Activated T-cell treated with anti-CD3 and anti-CD28 coated beads, Interleukin-2, amount 50 U/mL, for 1 hour (primary cell): ENCODE measurements around the gene ARHGAP18.

ENCODE experiments used
- DNase-seq: peaks from one replicate; pipeline ENCODE4 v3.0.0-alpha.2; 2020

ARHGAP18 gene

DNA sequence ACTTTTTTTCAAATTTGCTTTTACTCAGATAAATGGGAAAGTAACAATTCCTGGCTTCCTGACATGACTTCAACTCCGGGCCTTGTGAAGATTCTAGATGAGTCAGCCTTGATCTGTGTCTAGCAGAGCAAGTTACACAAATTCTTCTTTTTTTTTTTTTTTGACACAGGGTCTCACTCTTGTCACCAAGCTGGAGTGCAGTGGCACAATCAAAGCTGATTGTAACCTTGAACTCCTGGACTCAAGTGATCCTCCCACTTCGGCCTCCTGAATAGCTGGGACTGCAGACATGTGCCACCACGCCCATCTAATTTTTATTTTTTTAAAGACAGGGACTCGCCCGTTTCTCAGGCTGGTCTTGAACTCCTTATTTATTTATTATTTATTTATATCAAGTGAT lies 7.3 kb upstream of the ARHGAP18 start:
- DNase-seq = no peak

DNA sequence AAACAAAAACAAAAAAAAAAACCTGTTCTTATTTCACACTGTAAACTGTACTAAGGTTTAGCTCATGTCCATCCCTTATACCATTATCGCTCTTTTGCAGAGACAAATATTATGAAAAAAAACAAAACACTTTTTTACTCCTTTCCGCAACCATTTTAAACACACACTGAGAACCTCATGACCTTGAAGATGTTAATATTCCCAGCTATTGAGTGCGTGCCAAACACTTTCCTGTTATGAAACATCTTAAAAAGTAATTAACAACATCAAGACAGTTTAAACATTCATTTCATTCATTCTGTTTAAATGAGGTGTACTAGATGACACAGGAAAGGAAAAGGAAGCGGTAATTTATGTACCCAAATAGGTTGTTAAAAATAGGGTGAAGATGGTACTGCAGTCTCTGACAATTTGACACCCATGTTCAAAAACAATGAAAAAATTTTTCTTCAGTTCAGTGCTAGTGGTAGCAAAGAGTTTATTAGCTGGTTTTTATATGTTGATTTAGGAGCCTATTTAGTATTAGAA lies 3.9 kb upstream of the ARHGAP18 start:
- DNase-seq = no peak

DNA sequence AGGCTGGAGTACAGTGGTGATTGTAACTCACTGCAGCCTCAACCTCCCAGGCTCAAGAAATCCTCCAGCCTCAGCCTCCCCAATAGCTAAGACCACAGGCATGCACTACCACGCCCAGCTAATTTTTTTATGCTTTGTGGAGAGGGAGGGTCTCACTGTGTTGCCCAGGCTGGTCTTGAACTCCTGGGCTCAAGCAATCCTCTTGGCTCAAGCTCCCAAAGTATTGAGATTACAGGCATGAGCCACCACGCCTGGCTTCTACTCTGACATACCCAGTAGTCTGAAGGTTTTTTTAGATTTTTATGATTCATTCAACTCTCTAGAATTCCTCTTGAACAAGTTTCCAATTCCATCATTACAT lies 1.3 kb upstream of the ARHGAP18 start:
- DNase-seq = no peak

DNA sequence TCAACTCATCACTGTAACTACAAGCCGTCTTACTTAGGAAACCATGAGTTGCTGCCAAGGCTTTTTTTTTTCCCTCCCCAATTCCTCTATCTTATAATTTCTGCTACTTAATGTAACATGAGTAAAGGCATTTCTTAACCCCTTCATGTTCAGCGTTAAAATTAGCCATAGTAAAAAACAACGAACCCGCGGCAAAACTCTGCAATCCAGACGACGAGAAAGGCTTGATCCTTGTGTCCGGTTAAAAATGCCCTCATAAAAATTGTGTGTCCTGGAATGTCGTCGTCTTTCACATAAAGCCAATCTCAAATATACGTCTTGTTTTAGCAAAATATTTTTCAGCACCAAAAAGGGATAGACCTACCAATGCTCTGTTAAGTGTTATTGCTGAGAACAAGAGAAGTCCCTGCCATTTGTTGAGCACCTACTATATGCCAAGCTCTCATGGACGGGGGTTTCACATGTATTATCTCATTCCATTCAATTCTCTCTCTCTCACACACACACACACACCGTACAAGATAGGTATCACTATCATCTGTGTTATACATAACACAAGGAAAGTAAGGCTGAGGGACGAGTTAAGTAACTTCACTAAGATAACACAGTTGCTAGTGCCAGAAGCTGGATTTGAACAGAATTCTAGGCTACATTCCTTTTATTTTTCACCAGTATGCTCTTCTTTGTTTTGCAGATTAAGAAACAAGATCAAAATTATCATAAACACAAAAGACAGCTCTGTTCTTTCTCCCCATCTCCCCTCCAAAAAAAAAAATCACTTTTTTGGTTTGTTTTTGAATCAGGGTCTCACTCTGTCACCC lies 683 bp upstream of the ARHGAP18 start:
- no peak for DNase-seq

DNA sequence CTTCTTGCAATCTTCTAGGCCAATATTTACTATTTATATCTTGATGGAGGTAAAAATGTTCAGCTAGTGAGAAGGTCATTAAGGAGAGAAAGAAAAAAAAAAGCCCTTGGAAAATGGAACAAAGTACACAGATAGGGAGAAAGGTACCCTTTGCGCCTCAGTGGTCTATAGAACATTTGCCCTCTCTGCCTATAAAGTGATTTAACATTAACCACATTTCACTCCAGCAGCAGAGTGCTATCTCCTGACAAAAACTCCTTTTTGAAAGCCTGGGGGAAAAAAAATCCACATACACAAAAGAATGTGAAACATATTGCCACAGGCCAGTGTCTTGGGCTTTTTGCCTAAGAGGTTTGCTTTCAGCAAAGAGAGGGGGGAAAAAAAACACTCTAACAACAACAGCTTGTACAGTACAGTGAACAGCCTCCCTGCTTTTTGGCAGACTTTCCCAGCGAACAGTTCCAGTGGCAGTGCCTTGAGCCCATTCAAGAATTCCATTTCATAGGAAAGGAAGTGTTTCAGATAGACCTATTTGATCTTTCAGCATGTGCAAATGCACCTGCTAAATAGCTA lies 695 bp downstream of the ARHGAP18 start:
- no peak for DNase-seq

DNA sequence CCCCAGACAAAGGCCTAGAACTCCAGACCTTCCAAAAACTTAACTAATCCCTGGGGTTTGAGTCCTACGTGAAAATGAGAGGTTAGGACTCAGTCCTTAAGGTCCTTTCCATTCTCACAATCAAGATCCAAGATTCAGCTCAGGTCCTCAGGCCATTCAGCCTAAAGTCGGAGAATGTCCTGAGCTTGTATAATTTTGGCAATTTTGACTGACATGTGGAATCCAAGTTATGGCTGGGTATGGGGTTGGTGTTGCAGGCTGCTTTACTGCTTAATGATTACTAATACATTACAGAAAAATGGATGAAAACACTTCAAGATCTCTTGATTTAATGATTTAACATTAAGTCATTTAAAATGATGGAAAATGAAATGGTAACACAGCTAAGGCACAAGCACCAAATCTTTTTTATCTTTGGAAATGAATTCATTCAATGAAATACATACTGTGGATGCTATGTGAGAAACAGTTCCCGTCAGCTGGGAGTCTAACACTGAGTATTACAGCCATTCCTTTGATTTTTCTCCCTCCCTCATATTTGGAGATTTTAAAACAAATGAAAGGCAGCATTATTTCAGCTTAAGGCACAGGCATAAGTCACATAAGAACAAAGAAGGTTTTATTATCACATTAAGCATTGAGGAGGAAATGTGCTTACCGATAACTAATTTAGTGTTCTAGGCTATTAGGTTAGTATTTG lies 1.3 kb downstream of the ARHGAP18 start:
- no peak for DNase-seq

DNA sequence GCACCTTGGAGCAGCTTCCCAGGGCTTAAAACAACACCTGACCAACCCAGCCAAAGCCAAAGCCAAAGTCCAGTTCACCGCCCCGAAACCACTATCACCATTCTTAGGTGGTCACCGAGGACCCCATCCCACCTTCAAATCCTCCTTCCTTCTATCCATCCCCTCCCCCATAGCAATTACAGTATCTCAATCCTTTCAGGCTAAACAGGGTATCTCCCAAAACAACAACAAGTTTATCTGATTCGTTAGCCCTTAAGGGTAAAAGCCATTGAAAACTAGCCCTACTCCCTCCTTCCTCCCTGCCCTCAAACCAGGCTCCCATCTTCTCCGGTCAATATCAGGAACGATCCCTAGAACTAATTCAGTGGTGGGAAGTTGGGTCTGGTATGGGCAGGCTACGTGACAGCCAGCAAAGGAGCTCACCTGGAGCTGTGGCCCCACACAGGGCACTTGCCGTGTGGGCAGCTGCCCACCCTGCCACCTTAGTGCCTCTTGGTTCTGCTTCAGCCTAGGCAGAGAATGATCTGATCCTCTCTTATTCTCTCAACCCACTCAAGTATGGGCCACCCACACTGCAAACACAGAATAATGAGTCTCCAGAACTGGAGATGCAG lies 2.0 kb downstream of the ARHGAP18 start:
- no peak for DNase-seq

DNA sequence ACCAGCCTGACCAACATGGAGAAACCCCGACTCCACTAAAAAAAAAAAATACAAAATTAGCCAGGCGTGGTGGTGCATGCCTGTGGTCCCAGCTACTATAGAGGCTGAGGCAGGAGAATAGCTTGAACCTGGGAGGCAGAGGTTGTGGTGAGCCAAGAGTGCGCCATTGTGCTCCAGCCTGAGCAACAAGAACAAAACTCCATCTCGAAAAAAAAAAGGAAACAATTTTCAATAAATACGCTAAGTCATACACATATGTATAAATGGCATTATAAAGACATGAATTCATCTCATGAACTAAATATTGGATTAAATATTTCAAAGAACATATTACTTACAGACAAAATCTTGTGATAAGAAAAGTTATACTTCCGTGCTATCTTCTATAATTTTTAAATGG lies 2.9 kb downstream of the ARHGAP18 start:
- DNase-seq = no peak

DNA sequence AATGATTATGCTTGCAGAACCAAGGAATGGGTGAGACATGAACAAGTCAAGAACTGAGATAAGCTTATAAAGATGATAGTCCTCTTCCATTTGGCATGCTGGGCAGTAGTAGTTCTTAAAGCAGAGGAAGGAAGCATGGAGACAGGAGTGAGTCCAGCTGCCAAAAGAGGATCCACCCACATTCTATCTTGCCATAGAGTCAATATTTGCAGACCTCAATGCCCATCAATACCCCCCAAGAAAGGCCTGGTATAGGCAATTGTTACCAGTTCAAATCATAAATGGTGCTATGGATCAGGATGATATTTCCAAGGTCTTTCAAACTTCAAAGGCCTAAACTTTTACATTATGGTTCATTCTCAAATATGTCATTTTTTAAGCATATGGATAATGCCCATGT lies 4.8 kb downstream of the ARHGAP18 start:
- no peak for DNase-seq

DNA sequence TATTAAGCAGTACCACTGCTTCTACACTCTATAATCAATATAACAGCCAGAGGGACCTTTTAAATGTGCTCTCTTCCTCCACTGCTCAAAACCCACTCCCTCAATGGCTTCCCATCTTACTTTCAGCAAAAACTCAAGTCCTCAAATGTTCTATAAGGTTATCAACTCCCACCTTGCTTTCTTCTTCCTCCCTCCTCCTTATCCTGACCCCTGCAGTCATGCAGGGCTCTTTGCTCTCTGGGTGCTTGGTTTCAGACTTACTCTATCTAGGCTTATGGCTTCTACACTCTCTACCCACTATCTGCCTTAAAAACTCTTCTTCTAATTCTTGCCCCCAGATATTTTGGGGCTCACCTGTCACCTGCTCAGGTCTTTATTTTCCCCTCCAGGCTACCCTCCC lies 5.3 kb downstream of the ARHGAP18 start:
- no peak for DNase-seq

DNA sequence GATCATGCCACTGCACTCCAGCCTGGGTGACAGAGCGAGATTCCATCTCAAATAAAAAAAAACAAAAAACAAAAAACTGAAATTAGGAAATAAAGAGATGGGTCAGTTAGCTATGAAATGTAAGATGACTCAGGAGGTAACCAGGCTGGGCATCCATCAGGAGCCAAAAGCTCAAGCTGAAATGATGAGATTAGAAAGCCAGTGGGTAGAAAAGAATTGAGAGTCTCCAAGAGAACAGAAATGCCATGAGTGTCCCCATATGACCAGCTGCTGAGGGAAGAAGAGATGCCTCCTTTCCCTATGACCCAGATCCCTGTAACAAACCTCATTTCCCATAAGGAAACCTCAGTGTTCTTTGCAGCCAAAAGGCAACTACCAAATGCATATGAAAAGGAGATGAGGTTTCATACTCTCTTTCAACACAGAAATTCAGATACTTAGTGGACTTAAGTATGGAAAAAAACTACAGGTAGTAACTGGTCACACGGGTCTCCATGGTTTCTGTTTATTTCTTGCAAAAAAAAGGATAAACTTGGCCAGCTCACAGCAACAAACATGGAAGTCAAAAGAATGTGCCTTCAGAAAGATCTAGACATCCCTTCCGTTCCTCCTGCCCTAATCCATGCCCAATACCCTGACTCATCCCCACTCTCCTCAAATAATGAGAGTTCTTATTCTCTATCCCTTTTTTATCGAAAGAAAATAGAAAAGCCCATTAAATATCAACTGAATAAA lies 8.1 kb downstream of the ARHGAP18 start:
- DNase-seq = no peak

DNA sequence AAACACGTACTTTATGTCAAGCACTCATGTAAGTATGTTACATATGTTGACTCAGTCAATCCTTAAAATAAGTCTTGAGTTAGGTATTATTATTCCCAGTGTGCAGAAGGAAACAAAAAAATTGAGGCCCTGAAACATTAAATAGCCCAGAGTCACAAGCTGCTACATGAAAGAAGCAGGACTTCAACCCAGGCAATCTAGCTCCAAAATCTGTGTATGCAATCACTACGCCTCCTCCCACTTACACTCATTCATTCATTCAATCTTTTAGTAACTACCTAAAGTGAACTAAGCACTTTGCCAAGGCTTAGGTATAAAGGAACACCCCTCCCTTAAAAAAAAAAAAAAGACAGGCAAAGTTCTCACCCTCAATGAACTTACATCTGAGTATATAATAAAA lies 9.3 kb downstream of the ARHGAP18 start:
- no peak for DNase-seq

DNA sequence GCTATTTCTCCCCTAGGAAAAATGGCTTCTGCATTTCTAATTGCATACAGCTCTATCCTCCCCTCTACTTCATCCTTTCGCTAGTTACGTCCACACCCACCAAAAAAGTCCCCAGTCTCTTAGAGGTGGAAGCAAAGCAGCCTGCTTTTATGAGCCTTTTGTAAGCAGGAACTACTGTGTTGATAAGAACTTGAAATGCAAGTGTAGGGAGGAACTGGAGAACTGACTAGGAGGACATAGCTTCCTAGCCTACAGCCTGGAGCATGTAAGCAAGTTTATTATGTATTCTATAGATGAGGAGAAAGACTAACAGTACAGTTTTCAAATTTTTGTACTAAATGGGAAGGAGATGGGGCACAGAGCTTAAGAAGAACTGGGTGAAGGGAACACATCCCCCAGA lies 10.3 kb downstream of the ARHGAP18 start:
- DNase-seq = no peak

DNA sequence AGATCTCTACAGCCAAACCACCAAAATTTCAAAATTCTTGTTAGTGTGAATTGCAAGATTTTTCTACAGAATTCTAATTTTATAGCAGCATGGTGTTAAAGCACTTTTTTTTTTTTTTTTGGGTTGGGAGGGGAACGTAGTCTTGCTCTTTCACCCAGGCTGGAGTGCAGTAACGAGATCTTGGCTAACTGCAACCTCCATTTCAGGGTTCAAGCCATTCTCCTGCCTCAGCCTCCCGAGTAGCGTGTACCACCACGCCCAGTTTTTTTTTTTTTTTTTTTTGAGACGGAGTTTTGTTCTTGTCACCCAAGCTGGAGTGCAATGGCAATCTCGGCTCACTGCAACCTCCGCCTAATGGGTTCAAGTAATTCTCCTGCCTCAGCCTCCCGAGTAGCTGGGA lies 11.5 kb downstream of the ARHGAP18 start:
- DNase-seq = no peak

DNA sequence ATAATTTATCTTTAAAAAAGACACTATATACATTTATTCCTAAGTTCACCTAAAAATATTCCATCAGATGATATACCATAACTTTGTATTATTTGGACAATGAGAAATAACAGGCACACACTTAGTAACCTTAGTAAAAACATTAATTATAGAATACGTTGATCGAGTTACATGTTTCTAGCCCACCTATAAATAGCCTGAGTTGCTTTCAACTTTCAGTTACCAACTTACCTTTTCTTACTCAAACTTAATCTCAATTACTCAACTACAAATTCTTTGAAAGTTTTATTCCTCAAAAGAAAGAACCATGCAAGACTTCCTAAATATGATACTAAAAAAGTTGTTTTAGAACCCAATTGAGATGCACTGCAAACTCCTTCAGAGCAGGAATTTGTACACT lies 12.2 kb downstream of the ARHGAP18 start:
- no peak for DNase-seq

DNA sequence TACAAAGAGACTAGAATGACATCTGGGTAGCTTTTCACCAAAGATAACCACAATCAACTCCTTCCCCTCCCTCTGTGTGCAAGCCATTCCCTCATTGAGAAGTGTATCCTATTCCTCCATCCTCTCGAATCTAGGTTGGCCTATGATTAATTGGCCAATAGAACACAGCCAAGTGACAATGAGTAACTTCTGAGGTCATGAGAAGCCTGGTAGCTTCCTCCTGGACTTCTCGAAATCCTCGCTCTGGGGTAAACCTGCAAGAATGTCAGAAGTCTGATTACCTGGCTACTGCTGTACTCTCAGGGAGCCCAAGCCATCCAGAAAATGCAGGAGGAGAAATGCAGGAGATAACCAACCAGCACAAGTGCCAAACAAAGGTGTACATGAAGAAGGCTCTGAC lies 13.1 kb downstream of the ARHGAP18 start:
- no peak for DNase-seq

DNA sequence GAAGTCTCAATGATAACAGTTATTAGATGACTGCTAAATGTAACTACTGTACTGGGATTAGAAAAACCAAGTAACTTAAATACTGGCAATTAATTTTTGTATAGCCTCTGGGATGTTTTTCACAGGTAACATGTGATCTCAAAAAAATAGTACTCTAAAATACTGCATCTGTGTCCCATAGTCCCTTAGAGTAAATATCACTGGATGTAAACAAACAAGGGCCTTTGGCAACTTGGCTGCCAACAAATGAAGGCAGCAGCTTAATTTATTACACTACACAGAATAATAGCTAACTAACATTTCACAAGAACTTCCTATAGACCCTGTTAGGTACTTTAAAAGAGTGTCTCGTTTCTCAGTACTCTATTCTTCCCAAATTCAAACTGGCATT lies 14.0 kb downstream of the ARHGAP18 start:
- no peak for DNase-seq

DNA sequence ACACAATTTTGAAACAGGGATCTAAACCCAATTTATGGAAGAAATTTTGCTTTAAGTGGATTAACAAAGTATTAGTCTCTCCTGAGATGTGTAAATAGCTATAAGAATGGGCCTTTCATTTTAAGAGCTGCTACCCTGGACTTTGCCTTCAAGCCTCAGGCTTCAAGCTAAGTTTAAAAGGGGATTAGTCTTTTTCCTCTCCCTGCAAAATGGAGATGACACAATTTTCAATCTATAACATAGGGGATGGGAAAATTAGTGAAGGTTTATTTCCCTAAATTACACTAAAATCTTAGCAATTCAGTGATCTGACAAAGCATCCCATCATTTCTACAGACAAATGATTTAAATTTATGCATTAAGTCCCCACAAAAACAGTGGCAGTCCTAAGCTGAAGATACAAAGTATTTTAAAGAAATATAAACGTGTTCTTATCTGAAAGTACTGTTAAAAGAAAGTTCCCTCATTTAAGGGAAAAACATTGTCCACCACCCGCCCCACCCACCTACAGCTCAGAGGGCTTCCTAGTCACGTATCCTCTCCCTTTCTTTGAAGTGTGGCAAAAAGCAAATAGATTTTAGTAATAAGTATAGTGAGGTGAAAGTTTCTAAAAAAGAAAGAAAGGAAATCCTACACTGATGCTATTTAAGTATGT lies 14.5 kb downstream of the ARHGAP18 start:
- DNase-seq = no peak

DNA sequence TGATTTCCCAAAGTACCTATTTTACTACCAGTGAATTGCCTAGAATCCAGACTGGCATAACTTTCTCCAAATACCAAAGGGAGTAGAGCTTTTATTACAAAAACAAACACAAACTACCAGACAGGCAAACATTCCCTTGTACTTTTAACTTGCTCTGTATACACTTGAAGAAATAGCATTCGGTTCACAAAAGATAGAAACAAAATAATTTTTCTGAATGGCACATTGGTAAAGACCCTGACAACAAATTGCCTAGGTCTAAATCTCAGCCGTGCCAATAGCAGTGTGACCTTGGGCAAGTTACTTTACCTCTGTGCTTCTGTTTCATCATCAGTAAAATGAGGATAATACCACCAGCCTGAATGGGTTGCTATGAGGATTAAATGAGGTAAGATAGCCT lies 15.9 kb downstream of the ARHGAP18 start:
- no peak for DNase-seq

DNA sequence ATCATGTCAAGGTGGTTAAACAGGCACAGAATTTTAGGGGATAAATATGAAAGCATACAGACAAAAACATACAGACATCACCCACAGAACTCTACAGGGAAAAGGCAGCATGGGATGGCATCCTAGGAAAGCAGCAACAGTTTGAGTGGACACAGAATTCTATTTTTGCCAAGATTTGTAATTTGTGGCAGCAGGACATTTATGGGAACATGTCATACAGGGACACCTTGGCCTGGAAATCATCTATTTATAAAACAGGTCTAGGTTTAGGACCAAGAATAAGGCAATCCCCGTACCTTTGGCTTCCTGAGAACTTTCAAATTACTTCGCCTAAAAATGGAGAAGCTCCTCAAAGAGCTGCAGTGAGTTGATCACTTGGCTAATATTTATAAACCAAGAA lies 17.5 kb downstream of the ARHGAP18 start:
- DNase-seq = no peak

DNA sequence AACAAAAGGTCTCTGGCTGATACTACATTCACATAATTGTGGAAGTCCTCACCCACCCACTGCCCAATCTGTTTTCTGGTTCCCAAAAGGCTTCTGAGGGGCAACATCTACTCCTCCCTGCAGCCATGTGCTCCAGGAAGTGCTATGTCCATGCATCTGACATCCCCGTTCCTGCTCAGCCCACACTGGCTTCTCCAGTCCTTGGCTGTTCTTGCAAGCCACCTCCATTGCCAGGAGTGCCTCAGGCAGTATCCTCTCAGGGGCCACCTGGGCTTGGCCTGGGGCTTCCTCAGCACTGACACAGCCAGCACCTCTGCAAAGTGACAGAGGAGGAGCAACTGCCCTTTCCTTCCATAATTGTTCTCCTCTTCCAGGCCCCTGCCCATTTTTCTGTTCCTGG lies 18.3 kb downstream of the ARHGAP18 start:
- DNase-seq = no peak

DNA sequence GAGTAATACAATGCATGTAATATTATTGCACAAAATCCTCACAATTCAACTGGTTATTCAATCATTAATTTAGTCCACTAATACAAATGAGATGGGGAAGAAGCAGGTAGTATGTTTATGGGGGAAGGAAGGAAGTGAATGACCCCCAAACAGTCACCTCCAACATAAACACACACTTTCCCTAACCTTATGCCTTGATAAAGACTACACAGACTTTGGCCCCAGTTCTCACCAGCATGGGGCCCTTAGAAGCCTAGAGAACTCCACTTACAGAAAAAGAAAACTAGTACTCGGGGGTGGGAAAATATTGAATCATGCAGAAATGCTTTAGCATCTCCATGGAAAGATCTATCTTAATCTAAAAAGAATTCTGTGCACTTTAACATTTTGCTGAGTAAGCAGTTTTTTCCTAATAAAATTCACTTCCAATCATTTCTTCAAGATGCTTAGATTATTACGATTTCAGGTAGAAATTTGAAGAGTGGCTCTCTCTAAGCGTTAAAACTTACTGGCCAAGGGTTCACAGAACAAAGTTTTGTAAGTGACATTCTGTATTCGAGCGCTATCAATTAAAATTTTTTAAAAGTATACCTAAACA lies 18.8 kb downstream of the ARHGAP18 start:
- no peak for DNase-seq
